WTC11 (cell line): ENCODE data around the gene SKAP2. TPM values are rescaled to one million over a fixed set of nuclear protein-coding genes. Genes with fewer than 3 reads are reported as not detected.

Experiments used
- ATAC-seq: fragments of 200-7000 bp; cut with Tn5 transposase; 2 replicates; pipeline ENCODE4 v1.10.0; 2021; ENCODE audit warnings: mild to moderate bottlenecking, moderate library complexity
- CTCF ChIA-PET: fragments of 300-600 bp; sonication (Branson Sonifier 250); formaldehyde crosslinking; loops from one replicate; lab custom pipeline; 2021; ENCODE audit warnings: antibody characterized with exemption; lab: Charles Lee
- POLR2A ChIA-PET: fragments of 350-600 bp; sonication (Branson Sonifier 250); formaldehyde crosslinking; loops from one replicate; lab custom pipeline; 2021; ENCODE audit warnings: antibody characterized with exemption; lab: Charles Lee
- DNase-seq: peaks from one replicate; pipeline ENCODE4 v3.0.0; 2021; ENCODE audit warnings: low spot score
- H3K27ac Mint-ChIP-seq: 2 replicates; pipeline ENCODE4 v1.8.0; 2021; ENCODE audit warnings: mixed read lengths
- H3K27me3 Mint-ChIP-seq: 2 replicates; pipeline ENCODE4 v1.8.0; 2021; ENCODE audit warnings: low read depth, mild to moderate bottlenecking, moderate library complexity, mixed read lengths
- H3K36me3 Mint-ChIP-seq: 2 replicates; pipeline ENCODE4 v1.8.0; 2021; ENCODE audit warnings: mixed read lengths
- H3K4me1 Mint-ChIP-seq: 2 replicates; pipeline ENCODE4 v1.8.0; 2022; ENCODE audit warnings: mixed read lengths
- H3K4me3 Mint-ChIP-seq: 2 replicates; pipeline ENCODE4 v1.8.0; 2021; ENCODE audit warnings: mild to moderate bottlenecking, moderate library complexity, mixed read lengths
- H3K9me3 Mint-ChIP-seq: 2 replicates; pipeline ENCODE4 v1.8.0; 2021; ENCODE audit warnings: mixed read lengths
- AR ChIP-seq: fragments of 250-450 bp; sonication (Bioruptor Pico); IDR thresholded peaks from 2 replicates; pipeline ENCODE4 v1.9.0; 2021; ENCODE audit warnings: mild to moderate bottlenecking
- ATF1 ChIP-seq: sonication (generic); formaldehyde crosslinking; IDR thresholded peaks from 2 replicates; pipeline ENCODE4 v1.8.1; 2023; ENCODE audit warnings: mild to moderate bottlenecking, moderate library complexity, missing genetic modification reagents
- CREB1 ChIP-seq: sonication (generic); formaldehyde crosslinking; IDR thresholded peaks from 2 replicates; pipeline ENCODE4 v1.8.0; 2023; ENCODE audit warnings: mild to moderate bottlenecking, missing genetic modification reagents
- FOXK1 ChIP-seq: sonication (generic); formaldehyde crosslinking; IDR thresholded peaks from 2 replicates; pipeline ENCODE4 v1.8.0; 2022; ENCODE audit warnings: mild to moderate bottlenecking, moderate library complexity, missing genetic modification reagents
- JAZF1 ChIP-seq: fragments of 250-450 bp; sonication (Bioruptor Pico); IDR thresholded peaks from 2 replicates; pipeline ENCODE4 v1.9.0; 2021; ENCODE audit warnings: moderate library complexity, mild to moderate bottlenecking, inconsistent platforms
- KAT7 ChIP-seq: sonication (generic); formaldehyde crosslinking; IDR thresholded peaks from 2 replicates; pipeline ENCODE4 v1.8.1; 2023; ENCODE audit warnings: missing genetic modification reagents, mild to moderate bottlenecking, borderline replicate concordance
- MXD4 ChIP-seq: fragments of 250-450 bp; sonication (Bioruptor Pico); IDR thresholded peaks from 2 replicates; pipeline ENCODE4 v1.8.0; 2021; ENCODE audit warnings: mild to moderate bottlenecking, moderate library complexity, borderline replicate concordance
- NFATC4 ChIP-seq: fragments of 250-450 bp; sonication (Bioruptor Pico); IDR thresholded peaks from 2 replicates; pipeline ENCODE4 v1.9.0; 2021; ENCODE audit warnings: mild to moderate bottlenecking
- NFE2L1 ChIP-seq: sonication (generic); formaldehyde crosslinking; IDR thresholded peaks from 2 replicates; pipeline ENCODE4 v1.8.1; 2023; ENCODE audit warnings: missing genetic modification reagents
- PRDM15 ChIP-seq: sonication (generic); formaldehyde crosslinking; IDR thresholded peaks from 2 replicates; pipeline ENCODE4 v1.8.0; 2022; ENCODE audit warnings: missing genetic modification reagents
- SMAD4 ChIP-seq: sonication (generic); formaldehyde crosslinking; IDR thresholded peaks from 2 replicates; pipeline ENCODE4 v1.8.0; 2022; ENCODE audit warnings: mild to moderate bottlenecking, missing genetic modification reagents
- ZMAT4 ChIP-seq: fragments of 250-450 bp; sonication (Bioruptor Pico); IDR thresholded peaks from 2 replicates; pipeline ENCODE4 v1.9.0; 2021; ENCODE audit warnings: mild to moderate bottlenecking
- ZNF138 ChIP-seq: sonication (generic); formaldehyde crosslinking; conservative IDR thresholded peaks from 2 replicates; pipeline ENCODE4 v1.8.1; 2022; ENCODE audit warnings: mild to moderate bottlenecking, moderate library complexity, missing genetic modification reagents
- ZNF232 ChIP-seq: sonication (generic); formaldehyde crosslinking; IDR thresholded peaks from 2 replicates; pipeline ENCODE4 v1.8.0; 2022; ENCODE audit warnings: mild to moderate bottlenecking, missing genetic modification reagents
- ZNF532 ChIP-seq: fragments of 250-450 bp; sonication (Bioruptor Pico); IDR thresholded peaks from 2 replicates; pipeline ENCODE4 v1.9.0; 2021; ENCODE audit warnings: mild to moderate bottlenecking, borderline replicate concordance
- ZNF671 ChIP-seq: fragments of 250-450 bp; sonication (Bioruptor Pico); IDR thresholded peaks from 2 replicates; pipeline ENCODE4 v1.8.0; 2021; ENCODE audit warnings: mild to moderate bottlenecking
- total RNA-seq: library from RNA; stranded (reverse); gene quantifications from 3 replicates; pipeline ENCODE4 v1.2.3, GENCODE V29; 2021
- TF ChIP-seq, protein P1 (sequence below): sonication (generic); formaldehyde crosslinking; IDR thresholded peaks from 2 replicates; pipeline ENCODE4 v1.8.0; 2022; ENCODE audit warnings: mild to moderate bottlenecking, missing genetic modification reagents
- TF ChIP-seq, protein P2 (sequence below): sonication (generic); formaldehyde crosslinking; IDR thresholded peaks from 2 replicates; pipeline ENCODE4 v1.8.1; 2023; ENCODE audit warnings: mild to moderate bottlenecking, missing genetic modification reagents

The SKAP2 gene
- total RNA-seq, 1 experiment from 2014 or later = 2.5 TPM

DNA sequence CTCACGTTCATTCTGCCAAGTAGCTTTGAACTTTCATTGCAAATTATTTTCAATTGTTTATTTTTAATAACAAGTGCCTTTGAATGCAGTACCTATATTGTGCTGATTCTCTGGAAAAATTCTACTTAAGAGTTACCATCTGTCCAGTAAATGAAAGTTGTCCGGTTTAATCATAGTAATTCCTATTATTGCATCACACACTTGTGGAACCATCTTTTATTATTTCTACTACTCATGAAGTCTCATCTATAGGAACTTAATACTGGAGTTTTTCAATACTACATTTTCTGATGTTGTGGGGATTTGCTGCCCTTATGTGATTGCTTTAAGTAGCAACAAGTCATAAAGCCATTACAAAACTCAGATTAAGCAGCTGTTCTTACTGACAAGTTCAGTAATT lies 16.5 kb upstream of the SKAP2 start:
- Mint-ChIP-seq H3K9me3 (peaks cover 29% of the 10 kb centered on the region), H3K36me3 (peaks cover 6% of the 10 kb centered on the region), H3K27ac (no peak overlapping the region), H3K4me1 (no peaks in the 10 kb centered on the region), H3K4me3 (no peak overlapping the region), H3K27me3 (no peaks in the 10 kb centered on the region)
- CTCF ChIA-PET = no interaction called here
- TF ChIP-seq NFE2L1 (no peak), ZNF232 (CRISPR knock-in tag) (no peak), JAZF1 (CRISPR knock-in tag) (no peak), KAT7 (CRISPR knock-in tag) (no peak), PRDM15 (CRISPR knock-in tag) (no peak), FOXK1 (CRISPR knock-in tag) (no peak), MXD4 (no peak)
- TF ChIP-seq, protein P1, sequence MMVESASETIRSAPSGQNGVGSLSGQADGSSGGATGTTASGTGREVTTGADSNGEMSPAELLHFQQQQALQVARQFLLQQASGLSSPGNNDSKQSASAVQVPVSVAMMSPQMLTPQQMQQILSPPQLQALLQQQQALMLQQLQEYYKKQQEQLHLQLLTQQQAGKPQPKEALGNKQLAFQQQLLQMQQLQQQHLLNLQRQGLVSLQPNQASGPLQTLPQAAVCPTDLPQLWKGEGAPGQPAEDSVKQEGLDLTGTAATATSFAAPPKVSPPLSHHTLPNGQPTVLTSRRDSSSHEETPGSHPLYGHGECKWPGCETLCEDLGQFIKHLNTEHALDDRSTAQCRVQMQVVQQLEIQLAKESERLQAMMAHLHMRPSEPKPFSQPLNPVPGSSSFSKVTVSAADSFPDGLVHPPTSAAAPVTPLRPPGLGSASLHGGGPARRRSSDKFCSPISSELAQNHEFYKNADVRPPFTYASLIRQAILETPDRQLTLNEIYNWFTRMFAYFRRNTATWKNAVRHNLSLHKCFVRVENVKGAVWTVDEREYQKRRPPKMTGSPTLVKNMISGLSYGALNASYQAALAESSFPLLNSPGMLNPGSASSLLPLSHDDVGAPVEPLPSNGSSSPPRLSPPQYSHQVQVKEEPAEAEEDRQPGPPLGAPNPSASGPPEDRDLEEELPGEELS (CRISPR knock-in tag) = no peak
- TF ChIP-seq, protein P2, sequence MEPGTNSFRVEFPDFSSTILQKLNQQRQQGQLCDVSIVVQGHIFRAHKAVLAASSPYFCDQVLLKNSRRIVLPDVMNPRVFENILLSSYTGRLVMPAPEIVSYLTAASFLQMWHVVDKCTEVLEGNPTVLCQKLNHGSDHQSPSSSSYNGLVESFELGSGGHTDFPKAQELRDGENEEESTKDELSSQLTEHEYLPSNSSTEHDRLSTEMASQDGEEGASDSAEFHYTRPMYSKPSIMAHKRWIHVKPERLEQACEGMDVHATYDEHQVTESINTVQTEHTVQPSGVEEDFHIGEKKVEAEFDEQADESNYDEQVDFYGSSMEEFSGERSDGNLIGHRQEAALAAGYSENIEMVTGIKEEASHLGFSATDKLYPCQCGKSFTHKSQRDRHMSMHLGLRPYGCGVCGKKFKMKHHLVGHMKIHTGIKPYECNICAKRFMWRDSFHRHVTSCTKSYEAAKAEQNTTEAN (CRISPR knock-in tag) = no peak
- POLR2A ChIA-PET = no interaction called here
- no peak for ATAC-seq
- no peak for DNase-seq

DNA sequence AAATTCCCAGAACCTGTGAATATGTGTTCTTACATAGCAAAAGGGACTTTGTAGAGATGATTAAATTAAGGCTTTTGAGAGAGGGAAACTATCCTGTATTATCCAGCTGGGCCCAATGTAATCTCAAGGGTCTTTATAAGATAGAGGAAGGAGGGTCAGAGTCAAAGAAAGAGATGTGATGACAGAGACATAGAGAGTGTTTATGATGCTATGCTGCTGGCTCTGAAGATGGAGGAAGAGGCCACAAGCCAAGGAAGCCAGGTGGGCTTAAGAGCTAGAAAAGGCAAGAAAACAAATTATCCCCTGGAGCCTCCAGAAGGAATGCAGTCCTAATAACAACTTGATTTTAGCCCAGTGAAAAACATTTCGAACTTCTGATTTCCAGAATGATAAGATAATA lies 15.3 kb upstream of the SKAP2 start:
- Mint-ChIP-seq H3K9me3 (peaks cover 18% of the 10 kb centered on the region), H3K4me3 (no peak overlapping the region), H3K4me1 (no peaks in the 10 kb centered on the region), H3K27me3 (no peaks in the 10 kb centered on the region), H3K27ac (no peak overlapping the region), H3K36me3 (peaks cover 1% of the 10 kb centered on the region)
- no peak for DNase-seq
- no peak for TF ChIP-seq AR
- TF ChIP-seq ZNF671 (CRISPR knock-in tag) = no peak
- no peak for TF ChIP-seq ZNF532 (CRISPR knock-in tag)
- TF ChIP-seq NFATC4 (CRISPR knock-in tag) = no peak
- TF ChIP-seq ZMAT4 = no peak
- no peak for TF ChIP-seq SMAD4 (CRISPR knock-in tag)
- TF ChIP-seq ATF1 (CRISPR knock-in tag) = no peak
- TF ChIP-seq CREB1 = no peak
- no peak for TF ChIP-seq ZNF138
- no peak for TF ChIP-seq MXD4
- ChIA-PET CTCF (no interaction called here), POLR2A (no interaction called here)
- ATAC-seq = no peak
